WTC11 (cell line): ENCODE data around the gene SPATS2. TPM values are rescaled to one million over a fixed set of nuclear protein-coding genes. Genes with fewer than 3 reads are reported as not detected.

ENCODE experiments used
- ATAC-seq: fragments of 200-7000 bp; cut with Tn5 transposase; 2 replicates; pipeline ENCODE4 v1.10.0; 2021; ENCODE audit warnings: mild to moderate bottlenecking, moderate library complexity
- CTCF ChIA-PET: fragments of 300-600 bp; sonication (Branson Sonifier 250); formaldehyde crosslinking; loops from one replicate; lab custom pipeline; 2021; ENCODE audit warnings: antibody characterized with exemption; lab: Charles Lee
- POLR2A ChIA-PET: fragments of 350-600 bp; sonication (Branson Sonifier 250); formaldehyde crosslinking; loops from one replicate; lab custom pipeline; 2021; ENCODE audit warnings: antibody characterized with exemption; lab: Charles Lee
- DNase-seq: peaks from one replicate; pipeline ENCODE4 v3.0.0; 2021; ENCODE audit warnings: low spot score
- H3K27ac Mint-ChIP-seq: 2 replicates; pipeline ENCODE4 v1.8.0; 2021; ENCODE audit warnings: mixed read lengths
- H3K27me3 Mint-ChIP-seq: 2 replicates; pipeline ENCODE4 v1.8.0; 2021; ENCODE audit warnings: low read depth, mild to moderate bottlenecking, moderate library complexity, mixed read lengths
- H3K36me3 Mint-ChIP-seq: 2 replicates; pipeline ENCODE4 v1.8.0; 2021; ENCODE audit warnings: mixed read lengths
- H3K4me1 Mint-ChIP-seq: 2 replicates; pipeline ENCODE4 v1.8.0; 2022; ENCODE audit warnings: mixed read lengths
- H3K4me3 Mint-ChIP-seq: 2 replicates; pipeline ENCODE4 v1.8.0; 2021; ENCODE audit warnings: mild to moderate bottlenecking, moderate library complexity, mixed read lengths
- H3K9me3 Mint-ChIP-seq: 2 replicates; pipeline ENCODE4 v1.8.0; 2021; ENCODE audit warnings: mixed read lengths
- ARID4B ChIP-seq: sonication (generic); formaldehyde crosslinking; IDR thresholded peaks from 2 replicates; pipeline ENCODE4 v1.8.0; 2023; ENCODE audit warnings: missing genetic modification reagents, mild to moderate bottlenecking, borderline replicate concordance
- CTCF ChIP-seq: fragments of 200-600 bp; IDR thresholded peaks from 2 replicates; pipeline ENCODE4 v1.8.0; 2022; ENCODE audit warnings: antibody characterized with exemption
- ESRRA ChIP-seq: sonication (generic); formaldehyde crosslinking; IDR thresholded peaks from 2 replicates; pipeline ENCODE4 v1.8.1; 2022; ENCODE audit warnings: mild to moderate bottlenecking, missing genetic modification reagents, borderline replicate concordance
- ETV6 ChIP-seq: sonication (generic); formaldehyde crosslinking; IDR thresholded peaks from 2 replicates; pipeline ENCODE4 v1.8.1; 2022; ENCODE audit warnings: mild to moderate bottlenecking, missing genetic modification reagents
- FOXJ3 ChIP-seq: sonication (generic); formaldehyde crosslinking; IDR thresholded peaks from 2 replicates; pipeline ENCODE4 v1.9.0; 2021; ENCODE audit warnings: missing genetic modification reagents, mild to moderate bottlenecking, borderline replicate concordance
- GRHL2 ChIP-seq: fragments of 250-450 bp; sonication (Bioruptor Pico); IDR thresholded peaks from 2 replicates; pipeline ENCODE4 v1.8.0; 2022; ENCODE audit warnings: mild to moderate bottlenecking, moderate library complexity; ENCODE audit not compliant: insufficient replicate concordance, severe bottlenecking
- IRF2 ChIP-seq: sonication (generic); formaldehyde crosslinking; IDR thresholded peaks from 2 replicates; pipeline ENCODE4 v1.8.0; 2022; ENCODE audit warnings: low read depth, missing genetic modification reagents, borderline replicate concordance
- JAZF1 ChIP-seq: fragments of 250-450 bp; sonication (Bioruptor Pico); IDR thresholded peaks from 2 replicates; pipeline ENCODE4 v1.9.0; 2021; ENCODE audit warnings: moderate library complexity, mild to moderate bottlenecking, inconsistent platforms
- NFATC4 ChIP-seq: fragments of 250-450 bp; sonication (Bioruptor Pico); IDR thresholded peaks from 2 replicates; pipeline ENCODE4 v1.9.0; 2021; ENCODE audit warnings: mild to moderate bottlenecking
- PRRX2 ChIP-seq: fragments of 250-450 bp; sonication (Bioruptor Pico); IDR thresholded peaks from 2 replicates; pipeline ENCODE4 v1.8.0; 2021; ENCODE audit warnings: mild to moderate bottlenecking
- SMAD3 ChIP-seq: sonication (generic); formaldehyde crosslinking; IDR thresholded peaks from 2 replicates; pipeline ENCODE4 v1.8.0; 2022; ENCODE audit warnings: missing genetic modification reagents, mild to moderate bottlenecking, borderline replicate concordance
- SMAD4 ChIP-seq: sonication (generic); formaldehyde crosslinking; IDR thresholded peaks from 2 replicates; pipeline ENCODE4 v1.8.0; 2022; ENCODE audit warnings: mild to moderate bottlenecking, missing genetic modification reagents
- SP1 ChIP-seq: sonication (generic); formaldehyde crosslinking; conservative IDR thresholded peaks from 2 replicates; pipeline ENCODE4 v1.8.1; 2022; ENCODE audit warnings: missing genetic modification reagents
- TEAD4 ChIP-seq: sonication (generic); formaldehyde crosslinking; IDR thresholded peaks from 2 replicates; pipeline ENCODE4 v1.8.0; 2022; ENCODE audit warnings: mild to moderate bottlenecking, missing genetic modification reagents
- ZBTB43 ChIP-seq: sonication (generic); formaldehyde crosslinking; IDR thresholded peaks from 2 replicates; pipeline ENCODE4 v1.8.1; 2023; ENCODE audit warnings: mild to moderate bottlenecking, missing genetic modification reagents
- ZMAT4 ChIP-seq: fragments of 250-450 bp; sonication (Bioruptor Pico); IDR thresholded peaks from 2 replicates; pipeline ENCODE4 v1.9.0; 2021; ENCODE audit warnings: mild to moderate bottlenecking
- ZNF317 ChIP-seq: sonication (generic); formaldehyde crosslinking; IDR thresholded peaks from 2 replicates; pipeline ENCODE4 v1.8.1; 2023; ENCODE audit warnings: low read depth, mild to moderate bottlenecking, moderate library complexity, missing genetic modification reagents, borderline replicate concordance
- ZNF416 ChIP-seq: fragments of 250-450 bp; sonication (Bioruptor Pico); IDR thresholded peaks from 2 replicates; pipeline ENCODE4 v1.9.0; 2021; ENCODE audit warnings: mild to moderate bottlenecking, inconsistent platforms
- ZNF671 ChIP-seq: fragments of 250-450 bp; sonication (Bioruptor Pico); IDR thresholded peaks from 2 replicates; pipeline ENCODE4 v1.8.0; 2021; ENCODE audit warnings: mild to moderate bottlenecking
- total RNA-seq: library from RNA; stranded (reverse); gene quantifications from 3 replicates; pipeline ENCODE4 v1.2.3, GENCODE V29; 2021
- TF ChIP-seq, protein P1 (sequence below): sonication (generic); formaldehyde crosslinking; IDR thresholded peaks from 2 replicates; pipeline ENCODE4 v1.8.1; 2023; ENCODE audit warnings: mild to moderate bottlenecking, missing genetic modification reagents, moderate library complexity
- TF ChIP-seq, protein P2 (sequence below): sonication (generic); formaldehyde crosslinking; IDR thresholded peaks from 2 replicates; pipeline ENCODE4 v1.8.1; 2022; ENCODE audit warnings: missing genetic modification reagents, borderline replicate concordance
- TF ChIP-seq, protein P3 (sequence below): fragments of 250-450 bp; sonication (Bioruptor Pico); IDR thresholded peaks from 2 replicates; pipeline ENCODE4 v1.9.0; 2021; ENCODE audit warnings: moderate library complexity, mild to moderate bottlenecking, inconsistent platforms, borderline replicate concordance
- TF ChIP-seq, protein P4 (sequence below): sonication (generic); formaldehyde crosslinking; IDR thresholded peaks from 2 replicates; pipeline ENCODE4 v1.8.0; 2022; ENCODE audit warnings: mild to moderate bottlenecking, missing genetic modification reagents

Gene SPATS2
- total RNA-seq, 1 experiment from 2014 or later: 25.9 TPM

- no peak for TF ChIP-seq FOXJ3 (CRISPR knock-in tag)
- no peak for TF ChIP-seq ARID4B (CRISPR knock-in tag)
- TF ChIP-seq JAZF1 (CRISPR knock-in tag): no peak
- no peak for TF ChIP-seq ZMAT4 (CRISPR knock-in tag)
- no peak for TF ChIP-seq PRRX2
- TF ChIP-seq, protein P1, sequence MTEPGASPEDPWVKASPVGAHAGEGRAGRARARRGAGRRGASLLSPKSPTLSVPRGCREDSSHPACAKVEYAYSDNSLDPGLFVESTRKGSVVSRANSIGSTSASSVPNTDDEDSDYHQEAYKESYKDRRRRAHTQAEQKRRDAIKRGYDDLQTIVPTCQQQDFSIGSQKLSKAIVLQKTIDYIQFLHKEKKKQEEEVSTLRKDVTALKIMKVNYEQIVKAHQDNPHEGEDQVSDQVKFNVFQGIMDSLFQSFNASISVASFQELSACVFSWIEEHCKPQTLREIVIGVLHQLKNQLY (CRISPR knock-in tag): no peak
- TF ChIP-seq, protein P2, sequence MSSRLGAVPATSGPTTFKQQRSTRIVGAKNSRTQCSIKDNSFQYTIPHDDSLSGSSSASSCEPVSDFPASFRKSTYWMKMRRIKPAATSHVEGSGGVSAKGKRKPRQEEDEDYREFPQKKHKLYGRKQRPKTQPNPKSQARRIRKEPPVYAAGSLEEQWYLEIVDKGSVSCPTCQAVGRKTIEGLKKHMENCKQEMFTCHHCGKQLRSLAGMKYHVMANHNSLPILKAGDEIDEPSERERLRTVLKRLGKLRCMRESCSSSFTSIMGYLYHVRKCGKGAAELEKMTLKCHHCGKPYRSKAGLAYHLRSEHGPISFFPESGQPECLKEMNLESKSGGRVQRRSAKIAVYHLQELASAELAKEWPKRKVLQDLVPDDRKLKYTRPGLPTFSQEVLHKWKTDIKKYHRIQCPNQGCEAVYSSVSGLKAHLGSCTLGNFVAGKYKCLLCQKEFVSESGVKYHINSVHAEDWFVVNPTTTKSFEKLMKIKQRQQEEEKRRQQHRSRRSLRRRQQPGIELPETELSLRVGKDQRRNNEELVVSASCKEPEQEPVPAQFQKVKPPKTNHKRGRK (CRISPR knock-in tag): no peak
- TF ChIP-seq ZNF317: no peak
- TF ChIP-seq, protein P3, sequence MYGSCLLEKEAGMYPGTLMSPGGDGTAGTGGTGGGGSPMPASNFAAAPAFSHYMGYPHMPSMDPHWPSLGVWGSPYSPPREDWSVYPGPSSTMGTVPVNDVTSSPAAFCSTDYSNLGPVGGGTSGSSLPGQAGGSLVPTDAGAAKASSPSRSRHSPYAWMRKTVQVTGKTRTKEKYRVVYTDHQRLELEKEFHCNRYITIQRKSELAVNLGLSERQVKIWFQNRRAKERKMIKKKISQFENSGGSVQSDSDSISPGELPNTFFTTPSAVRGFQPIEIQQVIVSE (CRISPR knock-in tag): no peak
- TF ChIP-seq SMAD4: no peak
- no peak for TF ChIP-seq ETV6 (CRISPR knock-in tag)
- no peak for TF ChIP-seq TEAD4 (CRISPR knock-in tag)
- TF ChIP-seq ZBTB43 (CRISPR knock-in tag): no peak
- no peak for TF ChIP-seq GRHL2 (CRISPR knock-in tag)
- TF ChIP-seq, all 79 proteins: peak for 0
- CTCF ChIA-PET: interaction anchor here (1.0 kb wide), 1 partner anchor 121 kb away, joined by 3 read pairs; no protein-coding TSS in a partner anchor
- POLR2A ChIA-PET: no interaction called here
Measured at GRCh38 chr12:49458816-49459215, 91.6 kb downstream of the SPATS2 start.

DNA sequence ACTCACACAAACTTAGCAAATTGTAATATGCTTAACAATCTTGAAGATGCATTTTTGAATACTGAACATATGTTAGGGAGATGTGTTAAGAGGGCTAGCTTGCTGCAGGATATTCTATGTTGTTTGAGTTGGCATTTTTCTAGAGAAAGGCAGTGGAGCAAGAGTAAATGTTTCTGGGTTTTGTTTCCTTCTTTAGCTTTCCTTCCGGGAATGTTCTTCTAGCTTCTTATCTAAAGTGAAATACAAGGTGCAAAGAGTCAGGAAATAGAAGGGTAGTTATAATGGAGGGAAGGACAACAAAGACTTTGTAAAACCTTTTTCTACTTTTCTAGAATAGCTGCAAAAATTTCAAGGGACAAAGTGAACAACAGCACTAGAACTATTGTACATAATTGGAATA is 94.0 kb downstream of the SPATS2 start:
- POLR2A ChIA-PET: no interaction called here
- no peak for TF ChIP-seq ZMAT4 (CRISPR knock-in tag)
- no peak for TF ChIP-seq ZNF416 (CRISPR knock-in tag)
- no peak for TF ChIP-seq SMAD3 (CRISPR knock-in tag)
- no peak for TF ChIP-seq TEAD4 (CRISPR knock-in tag)
- TF ChIP-seq ESRRA (CRISPR knock-in tag): no peak
- TF ChIP-seq, protein P4, sequence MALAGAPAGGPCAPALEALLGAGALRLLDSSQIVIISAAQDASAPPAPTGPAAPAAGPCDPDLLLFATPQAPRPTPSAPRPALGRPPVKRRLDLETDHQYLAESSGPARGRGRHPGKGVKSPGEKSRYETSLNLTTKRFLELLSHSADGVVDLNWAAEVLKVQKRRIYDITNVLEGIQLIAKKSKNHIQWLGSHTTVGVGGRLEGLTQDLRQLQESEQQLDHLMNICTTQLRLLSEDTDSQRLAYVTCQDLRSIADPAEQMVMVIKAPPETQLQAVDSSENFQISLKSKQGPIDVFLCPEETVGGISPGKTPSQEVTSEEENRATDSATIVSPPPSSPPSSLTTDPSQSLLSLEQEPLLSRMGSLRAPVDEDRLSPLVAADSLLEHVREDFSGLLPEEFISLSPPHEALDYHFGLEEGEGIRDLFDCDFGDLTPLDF: no peak
- TF ChIP-seq SP1 (CRISPR knock-in tag): no peak
- no peak for TF ChIP-seq ZNF671 (CRISPR knock-in tag)
- no peak for TF ChIP-seq IRF2 (CRISPR knock-in tag)
- TF ChIP-seq SMAD4: no peak
- TF ChIP-seq CTCF: no peak
- TF ChIP-seq NFATC4: no peak

More at GRCh38 chr12:49458816-49459215, 91.6 kb downstream of the SPATS2 start:
- no peaks in the 10 kb centered on the region for H3K9me3 Mint-ChIP-seq
- no peak for DNase-seq
- no peak overlapping the region for H3K4me3 Mint-ChIP-seq
- peak overlapping the region; percentile 44 for H3K27ac Mint-ChIP-seq
- ATAC-seq: no peak
- peaks cover 4% of the 10 kb centered on the region; the same call in 1 of the 2 replicates for H3K36me3 Mint-ChIP-seq
- peaks cover 13% of the 10 kb centered on the region for H3K4me1 Mint-ChIP-seq
- H3K27me3 Mint-ChIP-seq: no peaks in the 10 kb centered on the region

More for the DNA sequence above, 94.0 kb downstream of the SPATS2 start:
- H3K27me3 Mint-ChIP-seq: no peaks in the 10 kb centered on the region
- CTCF ChIA-PET: interaction anchor here (0.8 to 2.5 kb wide), 3 partner anchors 9 to 114 kb away, joined by 5 to 10 read pairs (median 6); no protein-coding TSS in a partner anchor
- peaks cover 4% of the 10 kb centered on the region; the same call in 1 of the 2 replicates for H3K36me3 Mint-ChIP-seq
- no peaks in the 10 kb centered on the region for H3K9me3 Mint-ChIP-seq
- H3K27ac Mint-ChIP-seq: peak overlapping the region; percentile 4; the same call in 1 of the 2 replicates
- H3K4me3 Mint-ChIP-seq: no peak overlapping the region
- H3K4me1 Mint-ChIP-seq: peaks cover 13% of the 10 kb centered on the region
- ATAC-seq: no peak
- DNase-seq: no peak
